Suppressor macrophage (primary cell): ENCODE measurements around the gene MMP1.

ENCODE experiments used
- DNase-seq, 4 experiments: peaks; one replicate each; pipeline ENCODE4 v3.0.0-alpha.2; 2020 to 2022

The MMP1 gene

GRCh38 chr11:102806296-102806695 is 8.3 kb upstream of the MMP1 start:
- DNase-seq: no peak

- DNase-seq: peak in 2 of 4 experiments; percentile 35 to 52
Measured at GRCh38 chr11:102802341-102802740, 4.4 kb upstream of the MMP1 start.

- DNase-seq: no peak
Measured at GRCh38 chr11:102800767-102801166, 2.8 kb upstream of the MMP1 start.

- peak in 2 of 4 experiments; percentile 16 to 29 for DNase-seq
Measured at GRCh38 chr11:102799681-102800340, 1.9 kb upstream of the MMP1 start.

GRCh38 chr11:102794382-102794781 is 3.6 kb downstream of the MMP1 start:
- peak; percentile 35 to 64 (median 57) for DNase-seq

GRCh38 chr11:102793677-102794290 is 4.2 kb downstream of the MMP1 start:
- DNase-seq: no peak

- DNase-seq: no peak
Measured at GRCh38 chr11:102792604-102793003, 5.4 kb downstream of the MMP1 start.

GRCh38 chr11:102791271-102792036 is 6.5 kb downstream of the MMP1 start:
- DNase-seq: no peak

GRCh38 chr11:102788334-102788995 is 9.5 kb downstream of the MMP1 start:
- peak in 3 of 4 experiments; percentile 32 to 35 (median 34) for DNase-seq

- no peak for DNase-seq
Measured at GRCh38 chr11:102784380-102784779, 13.6 kb downstream of the MMP1 start.

- no peak for DNase-seq
Measured at GRCh38 chr11:102783720-102784119, 14.2 kb downstream of the MMP1 start.

- DNase-seq: no peak
Measured at GRCh38 chr11:102783016-102783415, 14.9 kb downstream of the MMP1 start.

- DNase-seq: peak in 3 of 4 experiments; percentile 38 to 42 (median 41)
Measured at GRCh38 chr11:102781676-102782075, 16.3 kb downstream of the MMP1 start.

GRCh38 chr11:102780491-102780918 is 17.5 kb downstream of the MMP1 start, which contains the start of gene MMP10:
MMP10 (minus strand) TSS chr11:102780628; CDS start chr11:102780591, 37 bp downstream.
- peak in 3 of 4 experiments; percentile 22 to 61 (median 56) for DNase-seq

GRCh38 chr11:102776454-102776853 is 21.5 kb downstream of the MMP1 start:
- DNase-seq: no peak

- no peak for DNase-seq
Measured at GRCh38 chr11:102773386-102773785, 24.6 kb downstream of the MMP1 start.

GRCh38 chr11:102771351-102771750 is 26.6 kb downstream of the MMP1 start:
- no peak for DNase-seq

- no peak for DNase-seq
Measured at GRCh38 chr11:102770191-102770590, 27.8 kb downstream of the MMP1 start.

GRCh38 chr11:102767800-102768199 is 30.2 kb downstream of the MMP1 start:
- DNase-seq: no peak

GRCh38 chr11:102763440-102763839 is 34.5 kb downstream of the MMP1 start:
- no peak for DNase-seq

- peak in 3 of 4 experiments; percentile 7 to 28 (median 27) for DNase-seq
Measured at GRCh38 chr11:102762361-102762767, 35.6 kb downstream of the MMP1 start.

- no peak for DNase-seq
Measured at GRCh38 chr11:102761646-102762238, 36.2 kb downstream of the MMP1 start.
